Measurements from ENCODE around the gene ZNF207. TPM values are rescaled to one million over a fixed set of nuclear protein-coding genes. Genes with fewer than 3 reads are reported as not detected.
"Not testable (repeated sequence)": the region's sequence is repeated elsewhere in the genome, so short reads cannot be mapped to it uniquely, and the experiment has no call there.

The ZNF207 gene
- total RNA-seq, 2 donors from 2014 or later: 147 to 151 TPM

GRCh38 chr17:32386844-32387243 is 36.9 kb downstream of the ZNF207 start:
- TF ChIP-seq CTCF (IDR thresholded peaks at IDR 0.05): no peak
- DNase-seq: no peak
- intact Hi-C loops (cut with DNase I): no loop called here

DNA sequence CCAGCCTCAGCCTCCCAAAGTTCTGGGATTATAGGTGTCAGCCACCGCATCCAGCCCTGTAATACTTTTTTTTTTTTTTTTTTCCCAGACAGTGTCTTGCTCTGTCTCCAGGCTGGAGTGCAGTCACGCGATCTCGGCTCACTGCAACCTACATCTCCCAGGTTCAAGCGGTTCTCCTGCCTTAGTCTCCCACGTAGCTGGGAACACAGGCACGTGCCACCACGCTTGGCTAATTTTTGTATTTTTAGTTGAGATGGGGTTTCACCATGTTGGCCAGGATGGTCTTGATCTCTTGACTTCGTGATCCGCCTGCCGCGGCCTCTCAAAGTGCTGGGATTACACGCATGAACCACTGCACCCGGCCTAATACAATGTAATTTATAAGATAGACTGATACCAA is 38.2 kb downstream of the ZNF207 start:
- H3K4me3 ChIP-seq; H3K27me3 ChIP-seq; H3K9me3 ChIP-seq; DNase-seq; H3K4me1 ChIP-seq; H3K36me3 ChIP-seq; intact Hi-C loops (cut with DNase I); H3K27ac ChIP-seq; H3K9ac ChIP-seq (ENCODE audit: low read depth in 2 of 2, low read length in 2 of 2): not testable (repeated sequence)

More at GRCh38 chr17:32386844-32387243, 36.9 kb downstream of the ZNF207 start:
- no peak overlapping the region for H3K4me3 ChIP-seq
- no peaks in the 10 kb centered on the region for H3K4me1 ChIP-seq
- H3K9me3 ChIP-seq: no peaks in the 10 kb centered on the region
- no peak overlapping the region for H3K27ac ChIP-seq
- no peaks in the 10 kb centered on the region for H3K27me3 ChIP-seq
- H3K9ac ChIP-seq (ENCODE audit: low read depth in 2 of 2, low read length in 2 of 2): no peak overlapping the region
- no peaks in the 10 kb centered on the region for H3K36me3 ChIP-seq

DNA sequence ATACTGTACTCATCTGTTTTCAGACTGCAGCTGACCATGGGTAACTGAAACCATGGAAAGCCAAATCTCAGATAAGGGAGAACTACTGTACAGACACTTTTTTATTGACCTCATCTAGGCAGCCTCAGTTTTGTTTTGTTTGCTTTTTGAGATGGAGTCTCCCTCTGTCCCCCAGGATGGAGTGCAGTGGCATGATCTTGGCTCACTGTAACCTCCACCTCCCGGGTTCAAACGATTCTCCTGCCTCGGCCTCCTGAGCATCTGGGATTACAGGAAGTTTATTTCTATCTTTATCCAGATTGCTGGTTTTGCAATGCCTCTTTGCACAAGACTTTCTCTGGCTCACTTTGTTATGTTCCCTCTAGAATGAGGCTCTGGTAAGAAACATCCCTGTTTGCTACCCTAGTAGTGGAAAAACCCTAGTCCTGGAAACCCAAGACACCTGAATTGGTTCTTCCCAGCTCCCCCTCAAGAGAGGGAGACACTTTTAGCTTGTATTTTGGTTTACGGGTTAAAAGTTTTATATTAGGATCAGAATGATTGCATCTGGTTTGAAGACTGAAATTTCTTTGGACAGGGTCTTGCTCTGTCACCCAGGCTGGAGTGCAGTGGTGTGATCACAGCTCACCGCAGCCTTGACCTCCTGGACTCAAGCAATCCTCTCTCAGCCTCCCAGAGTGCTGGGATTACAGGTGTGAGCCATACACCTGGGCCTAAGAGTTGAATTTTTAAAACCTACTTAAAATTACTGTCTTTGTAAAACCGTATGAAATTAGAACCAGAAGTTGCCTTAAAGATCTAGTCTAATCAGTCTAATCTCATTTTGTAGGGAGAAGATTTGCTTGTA is 38.9 kb downstream of the ZNF207 start:
- H3K9me3 ChIP-seq: no peaks in the 10 kb centered on the region
- no peak for TF ChIP-seq CTCF (IDR thresholded peaks at IDR 0.05)
- H3K4me3 ChIP-seq: no peak overlapping the region
- no peak overlapping the region for H3K9ac ChIP-seq (ENCODE audit: low read depth in 2 of 2, low read length in 2 of 2)
- H3K36me3 ChIP-seq: no peaks in the 10 kb centered on the region
- H3K27ac ChIP-seq: no peak overlapping the region
- intact Hi-C loops (cut with DNase I): no loop called here
- no peaks in the 10 kb centered on the region for H3K4me1 ChIP-seq
- H3K27me3 ChIP-seq: no peaks in the 10 kb centered on the region
- no peak for DNase-seq

GRCh38 chr17:32393904-32394303 is 43.9 kb downstream of the ZNF207 start:
- Histone ChIP-seq H3K4me3 (no peak overlapping the region), H3K4me1 (no peaks in the 10 kb centered on the region), H3K27ac (no peak overlapping the region), H3K9me3 (no peaks in the 10 kb centered on the region), H3K36me3 (no peaks in the 10 kb centered on the region), H3K27me3 (no peaks in the 10 kb centered on the region), H3K9ac (ENCODE audit: low read depth in 2 of 2, low read length in 2 of 2) (no peak overlapping the region)
- intact Hi-C loops (cut with DNase I): no loop called here
- TF ChIP-seq CTCF (IDR thresholded peaks at IDR 0.05): no peak
- no peak for DNase-seq

DNA sequence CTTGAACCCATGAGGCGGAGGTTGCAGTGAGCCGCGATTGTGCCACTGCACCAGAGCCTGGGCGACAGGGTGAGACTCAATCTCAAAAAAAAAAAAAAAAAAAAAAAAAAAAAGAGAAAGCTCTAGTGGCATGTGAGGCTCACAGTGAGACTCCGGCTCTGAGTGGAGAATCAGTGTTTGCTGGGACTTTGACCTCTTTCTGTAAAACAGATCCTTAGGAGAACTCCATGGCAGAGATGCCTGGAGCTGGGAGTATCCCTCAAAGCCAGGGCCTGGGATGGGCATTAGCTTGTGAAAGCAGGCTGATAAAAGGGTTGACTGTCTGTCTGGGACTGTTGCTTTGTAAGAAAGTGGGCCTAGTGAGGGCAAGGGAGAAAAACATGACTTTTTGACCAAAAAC is 46.4 kb downstream of the ZNF207 start:
- Histone ChIP-seq H3K36me3 (no peaks in the 10 kb centered on the region), H3K27ac (no peak overlapping the region), H3K4me3 (no peak overlapping the region), H3K4me1 (no peaks in the 10 kb centered on the region), H3K9ac (ENCODE audit: low read depth in 2 of 2, low read length in 2 of 2) (no peak overlapping the region), H3K27me3 (no peaks in the 10 kb centered on the region), H3K9me3 (no peaks in the 10 kb centered on the region)
- peak; percentile 22 for DNase-seq
- intact Hi-C loops (cut with DNase I): no loop called here
- no peak for TF ChIP-seq CTCF (IDR thresholded peaks at IDR 0.05)

GRCh38 chr17:32398946-32399345 is 49.0 kb downstream of the ZNF207 start:
- Histone ChIP-seq H3K9ac (ENCODE audit: low read depth in 2 of 2, low read length in 2 of 2) (no peak overlapping the region), H3K9me3 (no peaks in the 10 kb centered on the region), H3K4me3 (no peak overlapping the region), H3K27me3 (no peaks in the 10 kb centered on the region), H3K27ac (no peak overlapping the region), H3K4me1 (no peaks in the 10 kb centered on the region), H3K36me3 (no peaks in the 10 kb centered on the region)
- TF ChIP-seq CTCF (IDR thresholded peaks at IDR 0.05): no peak
- intact Hi-C loops (cut with DNase I): no loop called here
- DNase-seq: no peak

DNA sequence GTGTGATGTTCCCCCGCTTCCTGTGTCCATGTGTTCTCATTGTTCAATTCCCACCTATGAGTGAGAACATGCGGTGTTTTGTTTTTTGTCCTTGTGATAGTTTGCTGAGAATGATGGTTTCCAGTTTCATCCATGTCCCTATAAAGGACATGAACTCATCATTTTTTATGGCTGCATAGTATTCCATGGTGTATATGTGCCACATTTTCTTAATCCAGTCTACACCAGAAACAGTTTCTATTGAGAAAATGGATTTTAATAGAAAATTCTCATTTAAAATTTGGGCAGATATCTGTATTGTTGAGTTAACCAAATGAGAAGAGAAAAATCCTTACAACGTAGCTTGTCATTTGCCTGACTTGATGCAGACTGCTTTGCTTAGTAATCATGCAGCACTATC is 60.1 kb downstream of the ZNF207 start:
- H3K27ac ChIP-seq; DNase-seq; H3K4me1 ChIP-seq; intact Hi-C loops (cut with DNase I); H3K9ac ChIP-seq (ENCODE audit: low read depth in 2 of 2, low read length in 2 of 2); H3K27me3 ChIP-seq; H3K36me3 ChIP-seq; H3K4me3 ChIP-seq; H3K9me3 ChIP-seq: not testable (repeated sequence)

Data from colonic mucosa (tissue), 4 donors.